Heart left ventricle (tissue), 13 donors: ENCODE measurements around the gene ELL.

Experiments
- CTCF ChIP-seq, 12 donors: fragments of 200-600 bp; sonication (generic) in 4 of 12; IDR thresholded peaks; one replicate each; pipeline versions ENCODE4 v1.5.0 to v1.8.0; 2018 to 2022; ENCODE audit warnings: antibody characterized with exemption in 12 of 12, mild to moderate bottlenecking in 5 of 12
- POLR2A ChIP-seq, 2 donors: fragments of 450-650 bp; IDR thresholded peaks; one replicate each; pipeline ENCODE4 v1.6.1; 2017; ENCODE audit warnings: antibody characterized with exemption in 2 of 2, mild to moderate bottlenecking in 2 of 2, moderate library complexity in 2 of 2
- donor health status: ischemic (EF 13 %, LVEDD 7.1; RV severe dilation, severe dysfunction).
- donor health status: DM: no; HTN: yes; CAD: no.
- donor health status: DM: no; HTN: no; CAD: no.
- donor health status: ischemic (EF 25% LVEDD 6.9; RV normal size, moderate dysfunction).
- donor health status: ischemic (EF 25% LVEDD 5.7; RV mildly dilated, moderate dysfunction).
- donor health status: ischemic (EF 35%, LVEDD 5.7; RV mildly dilated, moderate dysfunction).
- donor health status: nonischemic (EF 11% LVEDD 7.7; RV severe dilation, severe dysfunction).
- donor health status: DM: yes; HTN: yes; CAD: no.
- donor health status: PGD.
- donor health status: ischemic (EF 29% LVEDD 5.4; RV normal size, mild dysfunction).
- donor health status: nonischemic (EF 23%, LVEDD 6.1; RV moderate dilation, normal function).

DNA sequence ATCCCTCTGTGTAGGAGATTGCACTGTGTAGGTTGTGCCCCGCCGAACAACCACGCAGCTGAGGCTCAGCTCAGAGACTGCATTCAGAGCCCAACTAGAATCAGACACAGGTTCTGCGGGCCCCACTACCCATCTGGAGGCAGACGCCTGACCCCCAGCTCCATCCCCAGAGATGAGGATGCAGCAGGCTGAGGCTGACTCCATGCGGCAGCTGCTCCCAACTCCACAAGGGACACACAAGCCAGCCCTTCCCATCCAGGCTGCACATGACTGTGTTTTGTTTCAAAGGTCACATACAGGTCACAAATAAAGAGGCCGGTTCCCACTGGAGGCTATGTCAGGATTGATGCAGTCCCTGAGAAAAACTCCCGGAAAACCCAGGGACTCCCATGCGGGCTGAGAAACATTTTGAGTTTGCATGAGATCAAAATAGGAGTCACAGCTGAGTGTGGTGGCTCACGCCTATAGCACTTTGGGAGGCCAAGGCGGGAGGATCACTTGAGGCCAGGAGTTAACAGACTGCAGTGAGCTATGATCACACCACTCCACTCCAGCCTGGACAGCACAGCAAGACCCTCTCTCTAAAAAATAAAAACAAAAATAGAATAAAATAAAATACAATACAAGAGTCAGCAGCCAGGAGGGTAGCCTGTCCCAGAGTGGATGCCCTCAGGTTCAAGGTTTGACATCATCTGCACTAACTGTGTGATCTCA, 14.0 kb downstream of the ELL start:
- TF ChIP-seq CTCF (IDR thresholded peaks at IDR 0.05), result peak in 3 of 12 donors; percentile 13 to 45 (median 19)
- no peak for TF ChIP-seq POLR2A (IDR thresholded peaks at IDR 0.05)
